NK-92 (cell line): ENCODE measurements around the gene KRT6C.
"Not testable (repeated sequence)": the region's sequence is repeated elsewhere in the genome, so short reads cannot be mapped to it uniquely, and the experiment has no call there.

ENCODE experiments used
- DNase-seq: peaks from one replicate; lab custom pipeline; 2025; ENCODE audit not compliant: unreplicated experiment; lab: John Stamatoyannopoulos, UW

Gene KRT6C

DNA sequence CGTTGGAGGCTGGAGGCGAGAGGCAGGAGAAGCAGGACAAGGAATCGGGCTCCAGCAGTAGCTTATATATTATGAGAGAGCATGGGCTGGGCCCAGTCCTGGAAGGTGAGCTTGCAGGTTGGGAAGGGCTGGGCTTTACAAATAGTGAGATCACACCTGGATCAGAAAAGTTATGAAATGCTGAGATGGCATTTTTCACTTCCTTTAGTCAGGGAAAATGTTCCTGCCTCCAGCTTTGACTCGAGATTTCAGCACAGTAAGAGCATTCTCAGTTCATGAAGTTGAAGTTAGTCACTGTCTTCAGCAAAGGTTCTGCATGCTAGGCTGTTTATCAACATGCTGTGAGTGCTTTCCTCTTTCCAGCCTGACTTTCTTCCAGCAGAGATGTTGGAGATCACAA, at the start of gene KRT6C:
Gene KRT6C (minus strand): TSS at position 38 of the 400 bp plus-strand sequence. CDS start 68 bp downstream, outside the sequence.
- no peak for DNase-seq

DNA sequence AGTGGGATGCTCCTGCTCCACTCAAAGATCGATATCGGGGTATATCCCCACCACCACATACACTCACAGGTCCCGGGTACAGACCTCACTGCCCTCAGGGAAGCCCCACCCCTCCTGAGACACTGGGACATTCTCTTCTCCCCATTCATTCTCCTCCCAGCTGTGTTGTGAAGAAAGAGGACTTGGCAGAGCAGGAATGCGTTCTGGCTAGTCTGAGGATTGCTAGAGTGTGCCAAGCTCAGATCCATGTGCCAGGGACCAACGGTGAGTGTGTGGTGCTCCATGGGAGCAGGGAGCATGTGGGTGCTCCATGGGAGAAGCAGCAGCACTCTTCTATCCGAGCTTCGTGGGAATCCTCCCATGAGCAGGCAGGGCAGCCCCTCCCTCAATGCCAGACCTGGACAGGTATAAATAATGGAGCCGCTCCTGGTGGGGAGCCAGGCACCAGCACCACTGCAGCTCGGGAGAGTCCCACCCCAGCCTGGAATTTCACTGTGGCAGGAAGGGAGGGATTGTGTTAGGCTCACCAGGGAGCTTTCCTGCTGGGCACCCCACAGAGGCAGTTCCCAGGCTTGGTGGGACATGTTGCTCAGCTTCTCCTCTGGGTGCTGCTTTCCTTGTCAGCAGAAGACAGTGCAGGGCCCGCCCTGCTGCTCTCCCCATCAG, 48.9 kb upstream of the KRT6C start:
- no peak for DNase-seq

DNA sequence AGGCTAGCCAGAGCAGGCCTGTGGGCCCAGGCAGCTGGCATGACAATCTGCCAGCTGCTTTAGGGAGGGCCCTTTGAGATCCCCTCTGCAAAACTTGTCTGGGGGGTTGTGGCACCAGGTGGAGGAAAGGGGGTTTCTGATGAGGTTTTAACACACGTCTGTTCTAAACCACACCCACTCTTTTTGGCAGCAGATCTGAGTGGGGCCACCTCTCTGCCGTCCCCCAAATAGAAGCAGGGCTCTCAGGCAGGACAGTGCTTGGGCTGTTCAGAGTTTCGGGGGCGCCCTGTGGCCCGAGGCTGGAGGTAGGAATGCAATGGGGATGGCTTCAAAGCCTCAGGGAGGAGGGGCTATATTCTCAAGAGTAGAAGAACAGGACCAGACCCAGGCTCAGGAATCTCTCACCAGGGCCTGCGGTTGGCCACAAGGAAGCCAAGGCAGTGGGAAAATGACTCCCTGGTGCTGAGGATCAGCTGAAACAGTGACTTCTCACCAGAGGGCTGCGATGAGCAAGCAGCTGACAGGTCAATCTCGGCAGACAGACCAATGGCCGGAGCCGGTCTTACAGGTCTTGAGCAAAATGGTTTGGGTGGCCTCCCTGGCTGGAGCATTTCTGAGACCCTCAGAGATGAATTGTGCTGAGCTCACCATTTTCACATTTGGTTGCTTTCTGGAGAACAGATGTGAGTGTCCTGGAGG, 48.1 kb upstream of the KRT6C start:
- no peak for DNase-seq

DNA sequence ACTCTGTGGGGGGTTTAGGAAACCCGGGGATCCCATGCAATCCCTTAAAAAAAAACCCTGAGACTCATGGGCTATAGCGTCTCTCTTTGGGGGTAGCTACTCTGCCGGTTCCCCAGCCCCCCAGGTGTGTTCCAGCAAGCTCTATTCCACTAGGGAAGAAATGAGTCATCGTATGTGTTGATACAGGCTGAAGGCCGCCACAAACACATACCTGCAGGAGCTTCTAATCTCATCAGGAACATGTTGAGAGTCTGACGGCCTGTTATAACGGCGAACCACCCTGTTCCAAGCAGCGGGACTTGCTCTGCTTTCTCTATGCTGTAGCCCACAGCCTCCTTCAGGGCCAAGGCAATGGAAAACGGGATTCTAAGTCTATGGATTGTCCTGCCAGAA, 47.6 kb upstream of the KRT6C start:
- DNase-seq = no peak

DNA sequence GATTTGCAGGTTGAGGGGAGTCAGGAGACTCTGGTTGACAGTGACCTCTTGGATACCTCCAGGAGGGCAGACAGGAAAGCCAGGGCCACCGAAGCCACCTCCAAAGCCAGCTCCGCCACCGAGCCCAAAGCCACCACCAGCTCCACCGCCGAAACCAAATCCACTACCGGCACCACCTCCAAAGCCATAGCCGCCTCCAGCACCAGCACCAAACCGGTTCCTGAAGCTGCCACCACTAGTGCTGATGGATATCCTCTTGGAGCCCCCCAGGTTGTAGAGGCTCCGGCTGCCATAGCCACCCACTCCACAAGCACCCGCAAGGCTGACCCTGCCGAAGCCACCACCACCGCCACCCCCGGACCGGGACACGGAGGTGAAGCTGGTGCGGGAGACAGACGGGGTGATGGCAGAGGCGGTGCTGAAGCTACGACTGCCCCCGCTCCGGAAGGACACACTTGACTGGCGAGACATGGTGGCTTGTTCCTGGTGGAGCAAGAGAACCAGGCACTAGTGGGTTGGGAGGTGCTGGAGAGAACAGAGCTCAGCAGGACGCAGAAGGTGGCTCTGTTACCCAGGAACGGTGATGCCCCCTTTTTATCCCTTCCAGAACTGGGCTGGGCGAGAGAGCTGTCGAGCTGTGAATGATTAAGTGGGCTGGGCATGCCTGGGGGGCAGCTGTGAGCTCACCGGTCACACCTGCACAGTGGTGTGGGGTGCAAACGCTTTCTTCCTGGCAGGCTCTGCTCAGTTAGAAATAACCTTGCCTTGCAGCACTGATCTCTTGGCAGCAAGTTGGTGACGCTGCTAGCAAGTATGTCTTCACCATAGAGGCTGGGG, 46.4 kb upstream of the KRT6C start, which contains the start of gene KRT5:
Gene KRT5 (minus strand): TSS at position 569 of the 837 bp plus-strand sequence. CDS start 98 bp downstream, at position 471.
- DNase-seq = no peak

DNA sequence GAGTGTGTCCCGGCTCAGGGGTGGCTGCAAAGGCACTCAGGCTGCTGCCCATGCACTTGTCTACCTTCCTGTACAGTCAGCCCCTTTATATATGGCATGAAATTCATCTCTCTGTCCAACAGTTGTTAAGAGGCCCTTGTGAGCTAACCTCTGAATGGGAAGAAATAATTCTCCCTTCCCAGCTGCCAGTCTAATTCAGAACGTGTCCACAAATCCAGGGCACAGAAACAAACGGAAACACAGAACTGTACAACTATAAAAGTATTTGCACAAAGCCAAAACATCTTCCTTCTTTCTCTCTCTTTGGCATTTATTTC, 45.7 kb upstream of the KRT6C start:
- no peak for DNase-seq

DNA sequence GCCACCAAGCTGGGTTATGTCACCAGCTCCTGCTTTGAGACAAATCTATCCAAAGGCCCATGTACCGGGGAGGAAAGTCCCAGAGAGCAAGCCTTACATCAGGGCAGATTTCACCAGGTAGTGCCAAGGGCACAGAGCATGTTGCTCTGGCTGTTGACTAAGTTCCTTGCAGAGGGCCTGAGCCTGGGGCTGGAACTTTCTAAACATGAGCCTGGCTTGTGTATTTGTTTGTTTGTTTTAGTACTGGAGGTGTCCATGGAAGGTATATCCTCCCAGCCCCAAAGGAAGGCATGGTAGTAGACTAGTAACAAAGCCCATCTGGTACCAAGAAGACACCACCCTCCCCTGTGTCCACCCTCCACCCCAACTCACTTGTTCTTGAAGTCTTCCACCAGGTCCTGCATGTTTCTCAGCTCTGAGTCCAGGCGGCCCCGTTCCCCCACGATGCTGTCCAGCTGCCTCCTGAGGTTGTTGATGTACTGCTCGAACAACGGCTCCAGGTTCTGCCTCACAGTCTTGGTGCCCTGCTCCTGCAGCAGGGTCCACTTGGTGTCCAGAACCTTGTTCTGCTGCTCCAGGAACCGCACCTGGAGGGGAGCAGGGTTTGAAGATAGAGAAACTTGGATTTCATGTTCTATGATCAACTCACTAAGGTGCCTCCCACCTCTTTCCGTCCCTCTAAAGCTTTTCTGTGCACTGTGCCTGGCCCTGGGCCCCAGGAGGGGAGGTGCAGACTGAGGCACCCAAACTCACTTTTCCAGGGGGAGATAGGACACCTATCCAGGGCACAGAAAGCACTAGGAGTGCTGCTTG, 45.2 kb upstream of the KRT6C start:
- DNase-seq = no peak

DNA sequence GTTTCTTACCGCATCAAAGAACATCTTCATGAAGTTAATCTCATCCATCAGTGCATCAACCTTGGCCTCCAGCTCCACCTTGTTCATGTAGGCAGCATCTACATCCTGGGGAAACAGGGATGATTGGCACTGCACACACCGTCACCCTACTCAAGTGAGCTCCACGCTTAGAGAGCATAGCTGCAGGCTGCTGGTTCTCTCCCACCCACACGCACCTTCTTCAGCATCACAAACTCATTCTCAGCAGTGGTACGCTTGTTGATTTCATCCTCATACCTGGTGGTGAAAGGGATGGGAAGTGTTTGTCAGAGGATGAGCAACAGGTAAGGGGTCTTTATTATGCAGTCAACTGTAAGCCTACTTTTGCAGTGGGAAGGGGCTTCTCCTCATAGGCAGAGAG, 44.3 kb upstream of the KRT6C start:
- DNase-seq = no peak

DNA sequence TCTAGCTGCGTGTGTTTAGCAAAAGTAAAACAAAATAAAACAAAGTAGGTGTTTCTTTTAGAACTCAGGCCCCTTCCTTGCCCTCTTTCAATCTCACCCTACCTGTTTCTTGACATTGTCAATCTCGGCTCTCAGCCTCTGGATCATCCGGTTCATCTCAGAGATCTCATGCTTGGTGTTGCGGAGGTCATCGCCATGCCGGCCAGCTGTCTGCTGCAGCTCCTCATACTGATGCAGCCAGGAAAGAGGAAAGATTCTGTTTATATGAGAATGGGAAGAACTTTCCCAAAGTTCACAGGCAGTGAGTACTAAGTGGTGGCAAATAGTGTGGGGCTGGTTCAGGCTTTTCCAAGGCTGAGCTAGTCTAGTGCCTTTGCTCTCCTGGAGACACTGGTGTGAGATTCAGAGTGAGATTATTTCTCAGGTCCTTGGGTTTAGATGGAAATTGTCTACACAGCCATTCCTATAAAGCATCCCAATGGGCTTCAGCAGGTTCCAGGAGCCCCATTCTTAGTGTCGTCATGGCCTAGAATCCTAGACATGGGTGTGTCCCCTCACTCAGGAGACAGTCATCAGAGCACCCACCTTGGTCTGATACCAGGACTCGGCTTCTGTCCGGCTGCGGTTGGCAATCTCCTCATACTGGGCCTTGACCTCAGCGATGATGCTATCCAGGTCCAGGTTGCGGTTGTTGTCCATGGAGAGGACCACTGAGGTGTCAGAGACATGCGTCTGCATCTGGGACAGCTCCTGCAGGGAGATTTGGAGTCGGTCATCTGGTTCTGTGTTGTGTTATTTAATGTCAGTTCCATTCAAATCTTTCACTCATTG, 43.6 kb upstream of the KRT6C start:
- DNase-seq = no peak

DNA sequence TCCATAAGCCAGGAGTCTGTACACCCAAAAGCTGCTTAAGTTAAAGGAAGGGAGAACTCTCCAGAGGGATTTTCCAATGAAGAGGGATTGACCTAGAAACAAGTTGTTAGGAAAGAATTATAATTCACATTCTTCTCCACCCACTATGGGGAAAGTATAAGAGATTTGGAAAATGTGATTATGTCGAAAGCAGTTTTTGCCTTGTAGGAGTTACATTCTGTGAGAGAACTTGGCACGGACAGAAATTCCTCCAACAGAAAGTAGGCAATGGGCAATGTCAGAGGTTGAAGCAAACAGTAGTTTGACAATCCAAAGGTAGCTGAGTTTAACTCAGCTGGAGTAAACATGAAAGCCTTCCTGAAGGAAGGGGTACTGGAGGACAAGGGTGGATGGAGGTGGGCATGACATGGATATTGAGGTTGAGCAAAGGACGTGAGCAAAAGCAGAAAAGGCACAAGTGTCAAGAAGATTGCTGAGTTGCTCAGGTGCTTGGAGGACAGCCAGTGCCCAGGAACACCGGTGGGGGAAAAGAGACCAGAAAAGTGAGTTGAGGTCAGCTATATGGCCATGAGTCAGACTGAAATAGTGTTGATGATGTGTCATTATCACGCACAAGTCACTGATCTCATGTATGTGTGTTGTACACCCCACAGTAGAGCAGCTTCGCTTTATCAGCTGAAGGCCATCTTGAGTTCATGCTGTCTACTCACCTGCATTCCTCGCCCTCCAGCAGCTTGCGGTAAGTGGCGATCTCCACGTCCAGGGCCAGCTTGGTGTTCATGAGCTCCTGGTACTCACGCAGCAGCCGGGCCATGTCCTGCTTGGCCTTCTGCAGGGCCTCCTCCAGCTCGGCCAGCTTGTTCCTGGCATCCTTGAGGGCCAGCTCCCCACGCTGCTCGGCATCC, 42.6 kb upstream of the KRT6C start:
- DNase-seq = no peak

DNA sequence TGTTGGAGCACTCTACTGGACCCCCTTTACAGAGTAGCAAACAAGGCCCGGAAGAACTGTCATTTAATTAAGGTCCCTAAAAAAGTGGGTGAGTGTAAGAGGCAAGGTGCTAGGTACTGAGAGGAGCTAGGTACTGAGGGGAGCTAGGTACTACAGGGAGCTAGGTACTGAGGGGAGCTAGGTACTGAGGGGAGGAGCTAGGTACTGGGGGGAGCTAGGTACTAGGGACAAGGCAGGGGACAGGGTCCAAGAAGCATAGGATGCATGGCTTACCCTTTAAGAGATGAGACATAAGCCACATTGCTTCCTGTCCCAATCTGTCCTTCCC, 41.7 kb upstream of the KRT6C start:
- DNase-seq = no peak

DNA sequence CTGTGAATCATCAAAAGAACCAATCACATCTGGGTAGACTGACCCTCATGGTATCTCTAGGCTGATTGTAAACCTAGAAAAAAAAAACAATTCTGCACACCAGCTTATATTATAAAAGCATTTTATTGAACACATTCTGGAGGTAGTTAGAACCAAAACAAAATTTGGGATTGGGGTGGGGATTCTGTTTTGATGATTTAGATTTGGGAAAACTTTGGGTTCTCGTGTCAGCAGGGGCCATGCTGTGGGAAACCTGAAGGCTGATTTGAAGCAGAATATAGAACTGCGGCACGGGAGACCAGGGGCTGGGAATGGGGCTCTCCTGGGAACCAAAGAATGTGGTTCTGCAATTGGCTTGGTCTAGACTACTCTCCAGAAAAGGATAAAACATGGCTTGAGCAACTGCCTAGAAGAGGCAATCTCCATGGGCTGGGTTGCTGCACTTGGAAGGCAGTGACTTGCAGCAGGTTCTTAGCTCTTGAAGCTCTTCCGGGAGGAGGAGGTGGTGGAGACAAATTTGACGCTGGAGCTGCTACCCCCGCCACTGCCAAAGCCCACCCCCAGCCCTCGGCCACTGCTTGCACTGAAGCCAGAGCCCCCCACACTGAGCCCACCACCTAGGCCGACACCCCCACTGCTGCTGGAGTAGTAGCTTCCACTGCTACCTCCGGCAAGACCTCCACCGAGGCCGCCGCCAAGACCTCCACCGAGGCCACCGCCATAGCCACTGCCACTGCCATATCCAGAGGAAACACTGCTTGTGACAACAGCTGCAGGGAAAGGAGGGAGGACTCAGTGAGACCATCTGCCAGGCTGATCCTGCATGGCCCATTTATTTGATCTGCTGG, 41.1 kb upstream of the KRT6C start:
- DNase-seq = no peak

DNA sequence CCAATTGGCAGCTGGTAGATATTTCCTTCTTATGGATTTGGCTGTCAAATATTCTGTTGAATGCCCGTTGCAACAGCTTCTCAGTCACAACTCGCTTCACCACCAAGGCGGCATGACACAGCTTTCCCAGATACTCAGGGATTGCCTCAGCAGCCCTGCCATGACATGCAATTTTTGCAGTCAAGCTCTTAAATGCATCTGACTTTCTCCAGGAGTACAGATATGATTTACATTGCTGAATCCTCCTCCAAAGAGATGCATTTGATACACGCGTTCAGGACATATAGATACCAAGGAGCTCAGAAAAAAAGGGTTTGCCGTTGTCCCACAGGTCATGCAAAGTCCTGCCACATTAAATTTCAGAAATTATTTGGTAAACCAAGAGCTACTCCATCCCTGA, 40.1 kb upstream of the KRT6C start:
- DNase-seq = no peak

DNA sequence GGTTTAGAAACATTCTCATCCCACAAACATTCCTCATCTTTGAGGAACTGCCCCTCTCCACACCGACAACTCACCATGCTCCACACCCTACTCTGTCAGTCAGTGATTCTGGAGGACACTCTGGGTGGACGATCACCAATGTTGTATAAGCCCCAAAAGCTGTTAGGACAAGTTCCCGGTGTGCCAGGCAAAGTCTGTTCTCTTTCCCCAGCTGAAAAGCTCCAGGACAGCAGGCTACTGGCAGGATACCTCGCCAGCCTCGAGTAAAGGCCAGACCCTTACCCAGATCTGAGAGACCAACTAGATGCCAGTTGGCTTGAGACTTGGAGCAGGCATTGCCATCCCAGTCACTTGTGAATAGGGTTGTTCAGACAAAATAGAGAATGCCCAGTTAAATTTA, 34.6 kb upstream of the KRT6C start:
- DNase-seq = no peak

DNA sequence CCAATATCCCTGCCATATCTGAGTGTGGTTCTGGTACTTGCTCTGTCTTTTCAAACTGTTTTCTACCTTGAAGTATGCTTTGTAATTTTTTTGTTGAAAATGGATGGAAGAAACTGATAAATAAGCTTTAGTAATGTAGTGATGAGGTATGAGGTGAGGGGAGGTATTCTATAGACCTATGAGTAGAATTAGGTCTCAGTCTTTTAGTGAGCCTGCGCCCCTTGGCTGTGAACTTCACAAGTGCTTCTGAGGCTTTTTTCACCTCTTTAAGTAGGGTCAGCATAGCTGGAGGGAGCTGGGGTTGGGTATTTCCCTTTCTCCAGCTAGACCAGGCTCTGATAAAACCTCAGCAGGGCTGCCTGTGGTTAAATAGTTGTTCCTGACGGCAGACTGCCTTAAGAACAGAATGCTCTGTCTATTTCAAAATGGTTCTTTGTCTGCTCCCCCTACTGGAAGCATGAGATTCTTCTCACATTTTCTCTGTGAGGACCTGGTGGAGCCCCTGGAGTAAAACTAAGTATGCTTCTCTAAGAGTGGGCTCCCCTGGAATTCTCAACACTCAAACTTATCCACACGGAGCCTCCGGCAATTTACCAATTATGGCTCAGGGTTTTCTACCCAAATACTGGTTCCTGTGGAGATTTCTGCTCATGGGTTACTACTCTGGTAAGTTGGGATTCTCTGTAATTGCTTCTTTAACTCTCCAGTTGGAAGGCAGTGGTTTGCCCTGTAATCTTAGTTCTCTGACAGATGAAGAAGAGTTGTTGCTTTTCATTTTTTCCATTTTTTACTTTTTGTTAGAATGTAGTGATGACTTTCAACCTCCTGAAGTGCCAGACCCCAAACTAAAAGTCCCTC, 33.5 kb upstream of the KRT6C start:
- DNase-seq = no peak

DNA sequence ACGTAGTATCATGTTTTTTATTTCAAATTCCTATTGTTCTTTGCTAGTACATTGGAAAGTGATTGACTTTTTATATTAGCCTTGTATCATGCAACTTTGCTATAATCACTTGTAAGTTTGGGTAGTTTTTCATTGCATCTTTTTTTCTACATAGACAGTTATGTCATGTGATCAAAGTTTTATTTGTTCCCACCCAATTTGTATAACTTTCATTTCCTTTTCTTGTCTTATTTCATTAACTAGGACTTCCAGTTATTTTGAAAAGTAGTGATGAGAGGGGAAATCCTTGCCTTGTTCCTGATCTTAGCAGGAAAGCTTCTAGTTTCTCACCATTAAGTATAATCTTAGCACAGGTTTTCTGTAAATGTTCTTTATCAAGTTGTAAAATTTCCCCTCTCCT, 29.3 kb upstream of the KRT6C start:
- no peak for DNase-seq

DNA sequence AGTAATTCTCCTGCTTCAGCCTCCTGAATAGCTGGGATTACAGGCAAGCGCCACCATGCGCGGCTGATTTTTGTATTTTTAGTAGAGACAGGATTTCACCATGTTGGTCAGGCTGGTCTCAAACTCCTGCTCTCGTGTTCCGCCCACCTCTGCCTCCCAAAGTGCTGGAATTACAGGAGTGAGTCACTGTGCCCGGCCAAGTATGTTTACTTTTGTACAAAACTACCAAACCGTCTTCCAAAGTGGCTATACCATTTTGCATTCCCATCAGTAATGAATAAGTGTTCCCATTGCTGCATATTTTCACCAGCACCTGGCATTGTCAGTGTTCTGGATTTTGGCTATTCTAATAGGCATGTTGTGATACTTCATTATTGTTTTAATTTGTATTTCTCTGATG, 27.9 kb upstream of the KRT6C start:
- DNase-seq = no peak

DNA sequence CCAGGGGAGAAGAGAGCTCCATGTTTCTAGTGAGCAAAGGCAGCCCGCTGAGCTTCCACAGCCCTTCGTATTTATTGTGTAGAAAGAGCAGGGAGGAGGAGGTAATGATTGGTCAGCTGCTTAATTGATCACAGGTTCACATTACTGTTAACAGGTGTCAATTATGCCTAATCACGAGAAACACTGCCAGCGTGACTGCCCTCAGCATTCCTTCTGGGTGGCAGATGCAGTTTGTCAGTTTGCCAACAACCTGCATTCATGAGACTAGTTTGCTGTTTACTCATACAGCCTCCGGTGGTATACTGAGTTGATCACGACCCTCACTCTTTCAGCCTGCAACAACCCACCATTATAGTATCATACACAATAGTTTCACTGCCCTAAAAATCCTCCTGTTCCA, 27.0 kb upstream of the KRT6C start:
- not testable (repeated sequence) for DNase-seq
